ENCODE data around the gene SIK3.

DNA sequence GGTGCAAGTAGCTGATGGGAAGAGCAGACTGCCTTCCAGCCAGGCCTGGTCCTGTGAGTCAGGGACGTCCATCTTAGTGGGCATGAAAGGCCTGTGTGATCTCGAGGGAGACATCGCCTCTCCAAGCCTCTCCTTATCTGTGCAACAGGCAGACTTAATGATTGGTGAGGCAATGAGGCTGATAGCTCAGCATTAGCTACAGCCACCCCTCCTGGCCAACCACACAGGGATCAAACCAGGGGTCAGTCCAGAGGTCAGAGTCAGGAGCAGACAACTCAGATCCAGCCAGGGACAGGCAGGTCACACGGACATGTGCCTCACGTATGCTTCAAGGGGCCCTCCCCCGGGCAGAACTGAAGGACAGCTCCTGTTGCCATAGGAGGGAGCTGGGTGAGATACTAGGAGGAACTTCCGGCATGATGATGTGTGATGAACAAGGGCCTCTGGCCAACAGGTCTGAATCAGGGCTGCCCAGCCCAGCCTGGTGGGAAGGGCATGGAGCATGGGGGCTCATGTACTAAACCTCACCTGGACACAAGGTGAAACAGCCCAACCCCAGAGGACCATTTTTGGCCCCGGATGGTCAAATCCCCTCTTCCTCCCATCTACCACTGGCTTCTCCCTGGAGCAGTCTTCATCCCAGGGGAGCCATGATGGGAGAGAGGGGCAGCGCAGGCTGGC, 271.3 kb downstream of the SIK3 start:
- TF ChIP-seq, protein P1, sequence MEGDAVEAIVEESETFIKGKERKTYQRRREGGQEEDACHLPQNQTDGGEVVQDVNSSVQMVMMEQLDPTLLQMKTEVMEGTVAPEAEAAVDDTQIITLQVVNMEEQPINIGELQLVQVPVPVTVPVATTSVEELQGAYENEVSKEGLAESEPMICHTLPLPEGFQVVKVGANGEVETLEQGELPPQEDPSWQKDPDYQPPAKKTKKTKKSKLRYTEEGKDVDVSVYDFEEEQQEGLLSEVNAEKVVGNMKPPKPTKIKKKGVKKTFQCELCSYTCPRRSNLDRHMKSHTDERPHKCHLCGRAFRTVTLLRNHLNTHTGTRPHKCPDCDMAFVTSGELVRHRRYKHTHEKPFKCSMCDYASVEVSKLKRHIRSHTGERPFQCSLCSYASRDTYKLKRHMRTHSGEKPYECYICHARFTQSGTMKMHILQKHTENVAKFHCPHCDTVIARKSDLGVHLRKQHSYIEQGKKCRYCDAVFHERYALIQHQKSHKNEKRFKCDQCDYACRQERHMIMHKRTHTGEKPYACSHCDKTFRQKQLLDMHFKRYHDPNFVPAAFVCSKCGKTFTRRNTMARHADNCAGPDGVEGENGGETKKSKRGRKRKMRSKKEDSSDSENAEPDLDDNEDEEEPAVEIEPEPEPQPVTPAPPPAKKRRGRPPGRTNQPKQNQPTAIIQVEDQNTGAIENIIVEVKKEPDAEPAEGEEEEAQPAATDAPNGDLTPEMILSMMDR (IDR thresholded peaks at IDR 0.05), result no peak
- no peak for TF ChIP-seq EZH2 (IDR thresholded peaks at IDR 0.05)

Data from neural progenitor cell (in vitro differentiated cells).